ENCODE data around the gene DDX31. TPM values are rescaled to one million over a fixed set of nuclear protein-coding genes. Genes with fewer than 3 reads are reported as not detected.

Gene DDX31
- total RNA-seq, 4 donors from 2014 or later: 33.4 to 44.1 (median 36.0) TPM

DNA sequence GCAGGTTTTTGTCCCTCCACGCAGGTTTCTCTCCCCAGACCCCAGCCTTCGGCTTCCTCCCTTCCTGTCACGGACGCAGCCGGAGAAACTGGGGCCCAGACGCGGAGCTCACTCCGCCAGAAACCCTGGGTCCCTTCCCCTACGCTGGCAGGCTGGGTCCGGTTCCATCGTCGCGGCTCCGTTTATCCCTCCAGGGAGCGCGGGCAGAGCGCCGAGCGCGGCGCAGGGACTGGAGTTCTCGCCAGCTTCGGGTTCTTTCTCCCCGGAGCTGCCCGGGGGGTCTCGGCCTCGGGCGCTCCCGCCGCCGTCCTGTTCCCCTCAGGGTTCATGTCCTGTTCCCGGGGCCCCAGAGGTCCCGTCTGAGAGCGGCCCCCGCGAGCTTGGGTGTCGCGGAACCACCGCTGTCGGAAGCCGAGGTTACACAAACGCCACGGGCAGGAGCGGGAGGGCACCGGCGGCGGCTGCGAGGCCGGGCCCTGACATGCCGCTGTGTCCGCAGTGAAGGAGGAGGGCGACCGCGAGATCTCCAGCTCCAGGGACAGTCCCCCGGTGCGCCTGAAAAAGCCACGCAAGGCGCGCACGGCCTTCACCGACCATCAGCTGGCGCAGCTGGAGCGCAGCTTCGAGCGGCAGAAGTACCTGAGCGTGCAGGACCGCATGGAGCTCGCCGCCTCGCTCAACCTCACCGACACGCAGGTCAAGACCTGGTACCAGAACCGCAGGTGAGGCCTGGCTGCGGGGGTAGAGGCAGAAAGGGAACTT is 82.8 kb downstream of the DDX31 start:
- intact Hi-C loops (cut with DNase I): no loop called here
- 4 to 6% methylated on average over 31 to 48 of the region's 74 CpGs for WGBS, 2 donors

GRCh38 chr9:132585954-132586829 is 83.6 kb downstream of the DDX31 start:
- WGBS, 2 donors: 7 to 8% methylated on average over 34 to 41 of the region's 42 CpGs
- peaks cover 62% of the 10 kb centered on the region for H3K27me3 ChIP-seq
- intact Hi-C loops (cut with DNase I): no loop called here
- no peaks in the 10 kb centered on the region for H3K9me3 ChIP-seq
- TF ChIP-seq, protein P1, sequence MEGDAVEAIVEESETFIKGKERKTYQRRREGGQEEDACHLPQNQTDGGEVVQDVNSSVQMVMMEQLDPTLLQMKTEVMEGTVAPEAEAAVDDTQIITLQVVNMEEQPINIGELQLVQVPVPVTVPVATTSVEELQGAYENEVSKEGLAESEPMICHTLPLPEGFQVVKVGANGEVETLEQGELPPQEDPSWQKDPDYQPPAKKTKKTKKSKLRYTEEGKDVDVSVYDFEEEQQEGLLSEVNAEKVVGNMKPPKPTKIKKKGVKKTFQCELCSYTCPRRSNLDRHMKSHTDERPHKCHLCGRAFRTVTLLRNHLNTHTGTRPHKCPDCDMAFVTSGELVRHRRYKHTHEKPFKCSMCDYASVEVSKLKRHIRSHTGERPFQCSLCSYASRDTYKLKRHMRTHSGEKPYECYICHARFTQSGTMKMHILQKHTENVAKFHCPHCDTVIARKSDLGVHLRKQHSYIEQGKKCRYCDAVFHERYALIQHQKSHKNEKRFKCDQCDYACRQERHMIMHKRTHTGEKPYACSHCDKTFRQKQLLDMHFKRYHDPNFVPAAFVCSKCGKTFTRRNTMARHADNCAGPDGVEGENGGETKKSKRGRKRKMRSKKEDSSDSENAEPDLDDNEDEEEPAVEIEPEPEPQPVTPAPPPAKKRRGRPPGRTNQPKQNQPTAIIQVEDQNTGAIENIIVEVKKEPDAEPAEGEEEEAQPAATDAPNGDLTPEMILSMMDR (IDR thresholded peaks at IDR 0.05): no peak
- TF ChIP-seq POLR2A (IDR thresholded peaks at IDR 0.05): no peak
- no peak overlapping the region for H3K27ac ChIP-seq
- no peak overlapping the region for H3K4me3 ChIP-seq (replicated peaks in 1 of 3)
- DNase-seq: no peak
- peaks cover 0 to 20% of the 10 kb centered on the region in 2 donors for H3K4me1 ChIP-seq
- no peaks in the 10 kb centered on the region for H3K36me3 ChIP-seq

More for the DNA sequence above, 82.8 kb downstream of the DDX31 start:
- H3K27me3 ChIP-seq: peaks cover 60% of the 10 kb centered on the region
- H3K4me1 ChIP-seq: peaks cover 0 to 16% of the 10 kb centered on the region in 2 donors
- H3K9me3 ChIP-seq: no peaks in the 10 kb centered on the region
- no peak overlapping the region for H3K4me3 ChIP-seq (replicated peaks in 1 of 3)
- no peak for DNase-seq
- H3K27ac ChIP-seq: no peak overlapping the region
- no peaks in the 10 kb centered on the region for H3K36me3 ChIP-seq
- no peak for TF ChIP-seq POLR2A (IDR thresholded peaks at IDR 0.05)
- TF ChIP-seq, protein P1 (IDR thresholded peaks at IDR 0.05): no peak

DNA sequence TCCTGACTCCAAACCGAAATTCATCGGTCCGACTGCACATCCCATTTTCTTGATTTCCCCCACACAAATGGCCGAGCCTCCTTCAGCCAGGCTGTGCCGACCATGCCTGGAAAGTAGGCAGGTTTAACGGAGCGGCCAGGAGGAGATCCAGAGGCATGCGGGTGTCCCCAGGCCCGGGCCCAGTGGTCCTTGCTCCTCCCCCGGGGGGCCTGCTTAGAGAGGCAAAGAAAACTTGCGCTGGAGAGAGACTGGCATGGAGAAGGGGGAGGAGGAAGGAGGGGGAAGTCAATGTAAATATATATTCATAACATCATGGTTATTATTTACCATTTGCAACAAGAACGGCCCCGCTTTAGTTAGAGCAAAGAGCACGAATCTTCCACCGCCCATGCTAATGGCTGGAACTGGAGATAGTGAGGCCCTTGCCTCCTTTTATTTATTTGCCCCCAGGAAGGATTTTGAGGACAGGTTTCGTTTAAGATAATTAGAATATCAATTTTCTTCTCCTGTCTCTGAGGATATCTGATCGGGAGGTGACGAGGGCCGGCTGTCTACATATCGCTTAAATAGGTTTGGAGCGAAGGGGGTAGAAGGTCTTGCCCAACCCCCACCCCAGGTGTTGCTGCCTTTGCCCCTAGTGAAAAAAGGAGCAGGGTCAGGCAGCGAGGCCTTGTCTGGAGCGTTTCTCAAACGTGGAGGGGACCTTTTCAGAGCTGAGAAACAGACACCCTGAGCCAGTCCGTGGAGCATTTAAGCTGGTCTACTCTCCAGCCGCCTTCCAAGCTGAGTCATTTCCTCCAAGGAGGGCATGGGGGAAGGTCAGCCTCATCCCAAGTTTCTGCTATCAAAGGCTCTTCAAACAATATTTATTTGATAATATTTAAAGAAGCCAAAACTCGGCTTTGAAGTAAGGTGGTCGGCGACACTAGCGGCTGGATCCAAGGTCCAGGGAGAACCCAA is 84.9 kb downstream of the DDX31 start:
- peaks cover 70% of the 10 kb centered on the region for H3K27me3 ChIP-seq
- no peaks in the 10 kb centered on the region for H3K36me3 ChIP-seq
- WGBS, 2 donors: 9 to 14% methylated on average over 30 of the region's 30 CpGs
- intact Hi-C loops (cut with DNase I): no loop called here
- H3K4me3 ChIP-seq (replicated peaks in 1 of 3): no peak overlapping the region
- no peak overlapping the region for H3K27ac ChIP-seq
- TF ChIP-seq, protein P1 (IDR thresholded peaks at IDR 0.05): no peak
- TF ChIP-seq POLR2A (IDR thresholded peaks at IDR 0.05): no peak
- no peak for DNase-seq
- no peaks in the 10 kb centered on the region for H3K9me3 ChIP-seq
- H3K4me1 ChIP-seq: peaks cover 0 to 10% of the 10 kb centered on the region in 2 donors

GRCh38 chr9:132583584-132584304 is 86.0 kb downstream of the DDX31 start:
- Histone ChIP-seq H3K4me3 (replicated peaks in 1 of 3) (no peak overlapping the region), H3K9me3 (no peaks in the 10 kb centered on the region), H3K36me3 (no peaks in the 10 kb centered on the region), H3K27ac (no peak overlapping the region), H3K4me1 (peaks cover 0 to 5% of the 10 kb centered on the region in 2 donors), H3K27me3 (peaks cover 73% of the 10 kb centered on the region)
- no peak for DNase-seq
- WGBS, 2 donors: 3 to 8% methylated on average over 8 of the region's 8 CpGs
- intact Hi-C loops (cut with DNase I): no loop called here
- TF ChIP-seq, protein P1 (IDR thresholded peaks at IDR 0.05): no peak
- TF ChIP-seq POLR2A (IDR thresholded peaks at IDR 0.05): no peak

Data from thyroid gland (tissue), 4 donors.